Activated naive CD4-positive, alpha-beta T cell treated with anti-CD3 and anti-CD28 coated beads, Interleukin-2, amount 50 U/mL, for 16 hours (primary cell): ENCODE results near the gene GTF2IRD1.
"Not testable (repeated sequence)": the region's sequence is repeated elsewhere in the genome, so short reads cannot be mapped to it uniquely, and the experiment has no call there.

Experiments
- DNase-seq: peaks from one replicate; pipeline ENCODE4 v3.0.0-alpha.2; 2020

The GTF2IRD1 gene

GRCh38 chr7:74518654-74519053, 64.9 kb downstream of the GTF2IRD1 start:
- DNase-seq = no peak

- no peak for DNase-seq
Observed at GRCh38 chr7:74519395-74519794, 65.7 kb downstream of the GTF2IRD1 start.

GRCh38 chr7:74521855-74522254, 68.1 kb downstream of the GTF2IRD1 start:
- DNase-seq = no peak

- no peak for DNase-seq
Observed at GRCh38 chr7:74522281-74522905, 68.7 kb downstream of the GTF2IRD1 start.

GRCh38 chr7:74523015-74523414, 69.3 kb downstream of the GTF2IRD1 start:
- no peak for DNase-seq

GRCh38 chr7:74525140-74525539, 71.4 kb downstream of the GTF2IRD1 start:
- DNase-seq = no peak

- no peak for DNase-seq
Observed at GRCh38 chr7:74525881-74526280, 72.2 kb downstream of the GTF2IRD1 start.

- DNase-seq = no peak
Observed at GRCh38 chr7:74526780-74527179, 73.1 kb downstream of the GTF2IRD1 start.

- no peak for DNase-seq
Observed at GRCh38 chr7:74527842-74528241, 74.1 kb downstream of the GTF2IRD1 start.

GRCh38 chr7:74528773-74529172, 75.1 kb downstream of the GTF2IRD1 start:
- DNase-seq = not testable (repeated sequence)

GRCh38 chr7:74535951-74536356, 82.2 kb downstream of the GTF2IRD1 start:
- DNase-seq = no peak

GRCh38 chr7:74541937-74542336, 88.2 kb downstream of the GTF2IRD1 start:
- DNase-seq = not testable (repeated sequence)

- DNase-seq = no peak
Observed at GRCh38 chr7:74542558-74543117, 88.9 kb downstream of the GTF2IRD1 start.

GRCh38 chr7:74544706-74545469, 91.2 kb downstream of the GTF2IRD1 start:
- DNase-seq = no peak

GRCh38 chr7:74545921-74546320, 92.2 kb downstream of the GTF2IRD1 start:
- no peak for DNase-seq

GRCh38 chr7:74553596-74554012, 99.9 kb downstream of the GTF2IRD1 start:
- DNase-seq = not testable (repeated sequence)

- DNase-seq = no peak
Observed at GRCh38 chr7:74554178-74554577, 100.5 kb downstream of the GTF2IRD1 start.

GRCh38 chr7:74560086-74560719, 106.5 kb downstream of the GTF2IRD1 start:
- DNase-seq = no peak

- DNase-seq = no peak
Observed at GRCh38 chr7:74561898-74562613, 108.3 kb downstream of the GTF2IRD1 start.

GRCh38 chr7:74563639-74564038, 109.9 kb downstream of the GTF2IRD1 start:
- DNase-seq = not testable (repeated sequence)

GRCh38 chr7:74567318-74567668, 113.6 kb downstream of the GTF2IRD1 start:
- no peak for DNase-seq

- DNase-seq = no peak
Observed at GRCh38 chr7:74568658-74569057, 115.0 kb downstream of the GTF2IRD1 start.

- no peak for DNase-seq
Observed at GRCh38 chr7:74569501-74570075, 115.9 kb downstream of the GTF2IRD1 start.
